ENCODE results near the gene SLC12A5.
"Not testable (repeated sequence)": the region's sequence is repeated elsewhere in the genome, so short reads cannot be mapped to it uniquely, and the experiment has no call there.

Gene SLC12A5

DNA sequence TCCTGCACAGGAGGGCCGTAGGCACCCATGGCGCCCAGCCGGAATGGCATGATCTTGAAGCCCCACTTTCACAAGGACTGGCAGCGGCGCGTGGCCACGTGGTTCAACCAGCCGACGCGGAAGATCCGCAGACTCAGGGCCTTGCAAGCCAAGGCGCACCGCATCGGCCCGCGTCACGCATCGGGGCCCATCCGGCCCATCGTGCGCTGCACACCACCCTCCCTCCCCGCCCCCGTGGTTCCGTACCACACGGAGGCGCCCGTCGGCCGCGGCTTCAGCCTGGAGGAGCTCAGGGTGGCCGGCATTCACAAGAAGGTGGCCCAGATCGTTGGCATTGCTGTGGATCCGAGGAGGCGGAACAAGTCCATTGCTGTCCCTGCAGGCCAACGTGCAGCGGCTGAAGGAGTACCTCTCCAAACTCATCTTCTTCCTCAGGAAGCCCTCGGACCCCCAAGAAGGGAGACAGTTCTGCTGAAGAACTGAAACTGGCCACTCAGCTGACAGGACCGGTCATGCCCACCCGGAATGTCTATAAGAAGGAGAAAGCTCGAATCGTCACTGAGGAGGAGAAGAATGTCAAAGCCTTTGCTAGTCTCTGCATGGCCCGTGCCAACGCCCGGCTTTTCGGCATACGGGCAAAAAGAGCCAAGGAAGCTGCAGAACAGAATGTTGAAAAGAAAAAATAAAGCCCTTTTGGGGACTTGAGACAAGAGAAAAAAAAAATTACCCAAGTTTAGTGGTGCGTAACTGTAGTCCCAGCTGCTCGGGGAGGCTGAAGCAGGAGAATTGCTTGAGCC is 70.7 kb downstream of the SLC12A5 start:
- H3K36me3 ChIP-seq = no peaks in the 10 kb centered on the region
- no peaks in the 10 kb centered on the region for H4K20me1 ChIP-seq
- H3K9me3 ChIP-seq (replicated peaks in 1 of 11) = peaks cover 0 to 7% (median 3%) of the 10 kb centered on the region in 11 experiments; a peak in 4 of 22 replicates
- no peak for TF ChIP-seq Cebpa-rat (IDR thresholded peaks at IDR 0.05)
- no peak overlapping the region for H3K27ac ChIP-seq
- no peak overlapping the region for H3K4me3 ChIP-seq
- peaks cover 0 to 12% (median 9%) of the 10 kb centered on the region in 10 experiments; a peak in 6 of 20 replicates for H3K4me1 ChIP-seq
- H3K9ac ChIP-seq = no peak overlapping the region
- H3K4me2 ChIP-seq = peak overlapping the region in 8 of 11 experiments; percentile 3 to 34 (median 18); a peak in 8 of 22 replicates
- peaks cover 0 to 17% (median 10%) of the 10 kb centered on the region in 11 experiments; a peak in 12 of 22 replicates for H3K27me3 ChIP-seq

DNA sequence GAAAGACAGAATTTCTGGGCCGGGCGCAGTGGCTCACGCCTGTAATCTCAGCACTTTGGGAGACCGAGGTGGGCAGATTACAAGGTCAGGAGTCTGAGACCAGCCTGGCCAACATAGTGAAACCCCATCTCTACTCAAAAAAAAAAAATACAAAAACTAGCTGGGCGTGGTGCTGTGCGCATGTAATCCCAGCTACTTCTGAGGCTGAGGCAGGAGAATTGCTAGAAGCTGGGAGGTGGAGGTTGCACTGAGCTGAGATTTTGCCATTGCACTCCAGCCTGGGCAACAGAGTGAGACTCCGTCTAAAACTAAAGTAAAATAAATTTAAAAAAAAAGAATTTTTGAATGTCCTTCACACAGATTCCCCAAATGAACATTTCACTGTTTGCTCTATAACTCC is 71.4 kb downstream of the SLC12A5 start:
- peaks cover 0 to 17% (median 10%) of the 10 kb centered on the region in 11 experiments; a peak in 12 of 22 replicates for H3K27me3 ChIP-seq
- H3K4me2 ChIP-seq = peak overlapping the region in 4 of 11 experiments; percentile 3 to 28 (median 22); a peak in 3 of 22 replicates
- H3K36me3 ChIP-seq; H3K27ac ChIP-seq; H3K9me3 ChIP-seq (replicated peaks in 1 of 11); H3K9ac ChIP-seq; H4K20me1 ChIP-seq; H3K4me3 ChIP-seq: not testable (repeated sequence)
- peaks cover 0 to 12% (median 9%) of the 10 kb centered on the region in 10 experiments; a peak in 6 of 20 replicates for H3K4me1 ChIP-seq

DNA sequence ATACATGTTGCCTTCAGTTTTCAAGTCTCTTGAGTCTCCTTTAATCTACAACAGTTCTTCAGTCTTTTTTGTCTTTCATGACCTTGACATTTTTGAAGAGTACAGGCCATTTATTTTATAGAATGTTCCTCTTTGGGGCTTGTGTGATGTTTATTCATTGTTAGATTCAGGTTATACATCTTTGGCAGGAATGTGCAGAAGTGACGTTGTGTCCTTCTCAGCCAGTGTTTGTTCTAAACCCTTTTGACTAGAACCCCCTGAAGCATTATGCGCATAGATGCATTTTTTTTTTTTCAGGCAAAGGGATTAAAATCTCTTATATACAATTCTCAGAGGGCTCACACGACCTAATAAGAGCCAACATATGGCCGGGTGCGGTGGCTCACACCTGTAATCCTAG is 72.0 kb downstream of the SLC12A5 start:
- TF ChIP-seq Cebpa-rat (IDR thresholded peaks at IDR 0.05) = no peak
- no peak overlapping the region for H3K27ac ChIP-seq
- H3K4me1 ChIP-seq = peaks cover 0 to 12% (median 9%) of the 10 kb centered on the region in 10 experiments; a peak in 6 of 20 replicates
- H3K36me3 ChIP-seq = no peaks in the 10 kb centered on the region
- H3K27me3 ChIP-seq = peaks cover 0 to 17% (median 10%) of the 10 kb centered on the region in 11 experiments; a peak in 12 of 22 replicates
- H3K9ac ChIP-seq = no peak overlapping the region
- H3K4me3 ChIP-seq = no peak overlapping the region
- no peak overlapping the region for H3K4me2 ChIP-seq
- H4K20me1 ChIP-seq = no peaks in the 10 kb centered on the region
- H3K9me3 ChIP-seq (replicated peaks in 1 of 11) = peaks cover 0 to 7% (median 3%) of the 10 kb centered on the region in 11 experiments; a peak in 4 of 22 replicates

DNA sequence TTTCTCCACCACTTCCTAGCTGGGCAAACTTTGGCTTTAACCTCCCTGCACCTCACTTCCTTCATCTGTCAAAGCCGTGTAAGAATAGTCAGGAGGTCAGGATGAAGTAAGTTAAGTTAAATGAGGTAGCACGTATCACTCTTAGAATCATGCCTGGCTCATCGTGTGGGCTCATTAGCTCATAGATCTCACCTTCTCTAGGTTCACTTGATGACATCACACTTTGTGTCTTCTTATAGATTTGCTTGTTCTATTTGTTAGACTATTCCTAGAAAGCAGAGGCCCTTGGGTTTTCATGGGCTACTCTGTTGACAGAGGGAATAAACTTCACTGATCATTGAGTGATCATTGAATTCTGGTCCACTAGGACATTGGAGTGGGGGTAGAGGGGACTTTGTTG is 72.9 kb downstream of the SLC12A5 start:
- no peaks in the 10 kb centered on the region for H4K20me1 ChIP-seq
- H3K27ac ChIP-seq = no peak overlapping the region
- H3K9ac ChIP-seq = no peak overlapping the region
- TF ChIP-seq Cebpa-rat (IDR thresholded peaks at IDR 0.05) = no peak
- peaks cover 0 to 17% (median 10%) of the 10 kb centered on the region in 11 experiments; a peak in 12 of 22 replicates for H3K27me3 ChIP-seq
- peaks cover 0 to 12% (median 9%) of the 10 kb centered on the region in 10 experiments; a peak in 6 of 20 replicates for H3K4me1 ChIP-seq
- no peak overlapping the region for H3K4me3 ChIP-seq
- H3K9me3 ChIP-seq (replicated peaks in 1 of 11) = peaks cover 0 to 7% (median 3%) of the 10 kb centered on the region in 11 experiments; a peak in 4 of 22 replicates
- no peaks in the 10 kb centered on the region for H3K36me3 ChIP-seq
- no peak overlapping the region for H3K4me2 ChIP-seq

DNA sequence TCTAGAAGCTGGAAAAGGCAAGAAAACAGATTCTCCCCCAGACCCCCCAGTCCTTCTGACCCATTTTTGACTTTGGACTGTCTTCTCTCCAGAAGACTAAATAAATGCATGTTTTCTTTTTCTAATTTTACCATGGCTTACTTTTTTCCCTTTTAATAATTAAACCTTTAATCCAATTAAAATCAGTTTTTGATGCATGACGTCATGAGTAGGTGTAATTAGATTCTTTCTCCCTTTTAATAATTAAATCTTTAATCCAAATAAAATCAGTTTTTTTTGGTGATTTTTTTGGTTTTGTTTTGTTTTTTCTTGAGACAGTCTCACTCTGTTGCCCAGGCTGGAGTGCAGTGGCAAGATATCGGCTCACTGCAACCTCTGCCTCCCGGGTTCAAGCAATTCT is 73.9 kb downstream of the SLC12A5 start:
- H4K20me1 ChIP-seq = no peaks in the 10 kb centered on the region
- no peak overlapping the region for H3K9ac ChIP-seq
- H3K4me1 ChIP-seq = peaks cover 0 to 13% (median 9%) of the 10 kb centered on the region in 10 experiments; a peak in 11 of 20 replicates
- TF ChIP-seq Cebpa-rat (IDR thresholded peaks at IDR 0.05) = no peak
- H3K9me3 ChIP-seq (replicated peaks in 1 of 11) = peaks cover 0 to 7% (median 3%) of the 10 kb centered on the region in 11 experiments; a peak in 4 of 22 replicates
- no peak overlapping the region for H3K27ac ChIP-seq
- H3K4me2 ChIP-seq = no peak overlapping the region
- H3K4me3 ChIP-seq = no peak overlapping the region
- peaks cover 0 to 17% (median 10%) of the 10 kb centered on the region in 11 experiments; a peak in 12 of 22 replicates for H3K27me3 ChIP-seq
- no peaks in the 10 kb centered on the region for H3K36me3 ChIP-seq

DNA sequence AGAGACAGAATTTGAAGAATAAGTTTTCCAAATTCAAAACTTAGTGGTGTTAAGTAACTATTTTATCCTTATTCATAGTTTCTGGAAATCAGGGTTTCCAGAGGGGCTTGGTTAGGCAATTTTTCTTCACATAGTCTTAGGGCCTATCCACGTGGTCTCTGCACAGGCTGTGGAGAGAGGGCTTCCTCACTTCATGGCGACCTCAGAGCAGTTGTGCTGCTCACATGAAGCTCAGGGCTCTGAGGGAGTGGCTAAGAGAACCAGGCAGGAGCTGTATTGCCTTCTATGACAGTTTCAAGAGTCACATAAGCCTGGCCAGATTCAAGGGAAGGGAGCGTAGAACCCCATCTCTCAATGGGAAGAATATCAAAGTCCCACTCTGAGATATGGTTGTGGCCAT is 75.2 kb downstream of the SLC12A5 start:
- Histone ChIP-seq H4K20me1 (no peaks in the 10 kb centered on the region), H3K4me3 (no peak overlapping the region), H3K36me3 (no peaks in the 10 kb centered on the region), H3K4me1 (peaks cover 0 to 26% (median 16%) of the 10 kb centered on the region in 10 experiments; a peak in 15 of 20 replicates), H3K9me3 (replicated peaks in 1 of 11) (peaks cover 0 to 7% (median 3%) of the 10 kb centered on the region in 11 experiments; a peak in 4 of 22 replicates), H3K4me2 (no peak overlapping the region), H3K27ac (no peak overlapping the region), H3K27me3 (peaks cover 0 to 11% (median 6%) of the 10 kb centered on the region in 11 experiments; a peak in 12 of 22 replicates), H3K9ac (no peak overlapping the region)
- no peak for TF ChIP-seq Cebpa-rat (IDR thresholded peaks at IDR 0.05)

DNA sequence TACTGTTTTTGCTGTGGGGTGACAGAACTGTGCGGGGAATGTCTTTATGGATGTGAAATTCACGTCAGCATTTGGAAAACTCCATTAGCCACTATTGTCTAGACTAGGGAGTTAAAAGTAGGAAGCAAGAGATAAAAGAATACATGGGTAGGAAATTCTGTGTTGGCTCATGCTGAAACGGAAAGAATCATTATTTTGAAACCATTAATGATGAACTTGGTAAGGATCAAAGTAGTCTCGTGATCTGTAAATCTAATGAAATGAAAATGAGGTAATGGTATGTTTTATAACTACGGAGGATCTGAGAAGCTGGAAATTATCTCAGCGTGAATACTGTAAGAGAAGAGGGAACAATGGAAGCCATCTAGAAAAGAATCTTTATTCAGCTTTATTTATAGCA is 78.0 kb downstream of the SLC12A5 start:
- Histone ChIP-seq H3K27me3 (no peaks in the 10 kb centered on the region), H3K27ac (no peak overlapping the region), H3K4me2 (no peak overlapping the region), H3K9ac (no peak overlapping the region), H3K9me3 (replicated peaks in 1 of 11) (peaks cover 0 to 7% (median 3%) of the 10 kb centered on the region in 11 experiments; a peak in 2 of 22 replicates), H3K4me1 (peaks cover 6 to 50% (median 23%) of the 10 kb centered on the region in 10 experiments; a peak in 19 of 20 replicates), H4K20me1 (no peaks in the 10 kb centered on the region), H3K36me3 (no peaks in the 10 kb centered on the region), H3K4me3 (no peak overlapping the region)
- no peak for TF ChIP-seq Cebpa-rat (IDR thresholded peaks at IDR 0.05)

DNA sequence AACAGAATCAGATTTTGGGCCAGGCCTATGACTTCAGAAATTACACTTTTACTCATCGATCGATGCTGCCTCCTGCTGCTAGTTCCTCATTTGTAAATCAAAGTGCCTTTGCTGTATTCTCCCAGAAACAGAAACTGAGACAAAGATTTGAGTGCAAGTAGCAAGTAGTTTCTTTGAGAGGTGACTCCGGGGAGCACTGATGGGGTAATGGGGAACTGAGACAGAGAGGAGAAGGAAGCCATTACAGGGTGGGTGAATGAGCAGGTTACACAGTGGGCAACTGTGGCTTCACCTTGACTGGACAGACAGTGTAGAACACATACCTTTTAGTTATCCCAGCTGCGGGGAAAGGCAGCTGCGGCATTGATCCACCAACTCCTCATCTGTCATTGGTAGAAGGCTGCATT is 79.4 kb downstream of the SLC12A5 start:
- Histone ChIP-seq H3K4me3 (no peak overlapping the region), H3K27ac (peak overlapping the region in 4 of 11 experiments; percentile 11 to 34 (median 24); a peak in 3 of 22 replicates), H3K9me3 (replicated peaks in 1 of 11) (0 out of 22 replicates have a peak, but pooled peaks cover 0 to 4% (median 0%) of the 10 kb centered on the region in 11 experiments), H3K27me3 (no peaks in the 10 kb centered on the region), H3K36me3 (no peaks in the 10 kb centered on the region), H4K20me1 (no peaks in the 10 kb centered on the region), H3K9ac (peak overlapping the region in 1 of 11 experiments; percentile 32; a peak in 1 of 22 replicates), H3K4me2 (peak overlapping the region in 7 of 11 experiments; percentile 3 to 87 (median 58); a peak in 12 of 22 replicates), H3K4me1 (peaks cover 6 to 63% (median 27%) of the 10 kb centered on the region in 10 experiments; a peak in 19 of 20 replicates)
- TF ChIP-seq Cebpa-rat (IDR thresholded peaks at IDR 0.05) = no peak

DNA sequence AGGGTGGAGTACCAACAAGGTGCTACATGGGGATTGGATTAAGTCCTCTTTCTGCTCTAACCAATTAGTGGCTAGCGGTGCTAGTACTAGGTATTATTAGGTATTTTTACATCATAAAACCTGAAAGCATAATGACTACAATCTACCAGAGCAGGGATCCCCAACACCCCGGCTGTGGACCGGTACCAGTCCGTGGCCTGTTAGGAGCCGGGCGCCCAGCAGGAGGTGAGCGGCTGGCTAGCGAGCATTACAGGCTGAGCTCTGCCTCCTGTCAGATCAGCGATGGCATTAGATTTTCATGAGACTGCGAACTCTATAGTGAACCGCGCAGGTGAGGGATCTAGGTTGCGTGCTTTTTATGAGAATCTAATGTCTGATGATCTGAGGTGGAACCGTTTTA is 80.0 kb downstream of the SLC12A5 start:
- H3K27ac ChIP-seq = peak overlapping the region in 4 of 11 experiments; percentile 11 to 34 (median 24); a peak in 3 of 22 replicates

More for the DNA sequence above, 80.0 kb downstream of the SLC12A5 start:
- TF ChIP-seq Cebpa-rat (IDR thresholded peaks at IDR 0.05) = no peak
- Histone ChIP-seq H3K27me3 (no peaks in the 10 kb centered on the region), H3K9ac (peak overlapping the region in 1 of 11 experiments; percentile 32; a peak in 1 of 22 replicates), H3K36me3 (no peaks in the 10 kb centered on the region), H3K4me3 (no peak overlapping the region), H3K4me1 (peaks cover 6 to 67% (median 27%) of the 10 kb centered on the region in 10 experiments; a peak in 19 of 20 replicates), H4K20me1 (no peaks in the 10 kb centered on the region), H3K4me2 (peak overlapping the region in 6 of 11 experiments; percentile 3 to 87 (median 64); a peak in 11 of 22 replicates), H3K9me3 (replicated peaks in 1 of 11) (0 out of 22 replicates have a peak, but pooled peaks cover 0 to 4% (median 0%) of the 10 kb centered on the region in 11 experiments)
